Smooth muscle cell (in vitro differentiated cells): Measurements from ENCODE around the gene ZNF831. TPM values are rescaled to one million over a fixed set of nuclear protein-coding genes. Genes with fewer than 3 reads are reported as not detected.

Experiments
- DNase-seq: peaks from one replicate; lab custom pipeline; 2025; ENCODE audit not compliant: unreplicated experiment; lab: John Stamatoyannopoulos, UW
- H2AFZ ChIP-seq: fragments of 200-600 bp; sonication (generic); 2 replicates; pipeline ENCODE4 v1.6.0; 2016; ENCODE audit warnings: antibody characterized with exemption, low read depth, mild to moderate bottlenecking
- H3F3A ChIP-seq: fragments of 200-600 bp; sonication (generic); 2 replicates; pipeline ENCODE4 v1.6.0; 2017; ENCODE audit warnings: antibody characterized with exemption, low read depth
- H3K27ac ChIP-seq: fragments of 200-600 bp; sonication (generic); 2 replicates; pipeline ENCODE4 v1.5.1; 2016; ENCODE audit warnings: low read depth, mild to moderate bottlenecking
- H3K27me3 ChIP-seq: fragments of 200-600 bp; sonication (generic); 2 replicates; pipeline ENCODE4 v1.6.1; 2016; ENCODE audit warnings: low read depth, mild to moderate bottlenecking
- H3K36me3 ChIP-seq: fragments of 200-600 bp; sonication (generic); 2 replicates; pipeline ENCODE4 v1.5.1; 2016; ENCODE audit warnings: low read depth
- H3K4me1 ChIP-seq: fragments of 200-600 bp; sonication (generic); 2 replicates; pipeline ENCODE4 v1.5.1; 2016; ENCODE audit warnings: low read depth
- H3K4me2 ChIP-seq: fragments of 200-600 bp; sonication (generic); 2 replicates; pipeline ENCODE4 v1.6.0; 2016; ENCODE audit warnings: mild to moderate bottlenecking
- H3K4me3 ChIP-seq: fragments of 200-600 bp; sonication (generic); 2 replicates; pipeline ENCODE4 v1.5.1; 2016; ENCODE audit warnings: mild to moderate bottlenecking
- H3K79me2 ChIP-seq: fragments of 200-600 bp; sonication (generic); 2 replicates; pipeline ENCODE4 v1.6.0; 2016; ENCODE audit warnings: low read depth, mild to moderate bottlenecking
- H3K9ac ChIP-seq: fragments of 200-600 bp; sonication (generic); 2 replicates; pipeline ENCODE4 v1.6.0; 2016; ENCODE audit warnings: low read depth
- H3K9me3 ChIP-seq: fragments of 200-600 bp; sonication (generic); replicated peaks from 2 replicates; pipeline ENCODE4 v1.5.1; 2016; ENCODE audit warnings: low read depth
- H4K20me1 ChIP-seq: fragments of 200-600 bp; sonication (generic); 2 replicates; pipeline ENCODE4 v1.6.0; 2016; ENCODE audit warnings: low read depth
- WGBS: methylation state at CpG from one replicate; pipeline ENCODE4 v1.1.7; 2016; ENCODE audit warnings: low lambda C conversion rate; 5-methylcytosine and 5-hydroxymethylcytosine counted together
- polyA plus RNA-seq: library from polyadenylated mRNA; unstranded; fragments of >200 nt; fragmentation: Nextera tagmentation; extraction: Ambion mirVana; gene quantifications from 2 replicates; pipeline ENCODE4 v1.2.1, GENCODE V29; 2016
- total RNA-seq: library from RNA; depleted of rRNA; stranded (reverse); fragments of >200 nt; gene quantifications from 2 replicates; pipeline ENCODE4 v1.2.3, GENCODE V29; 2014
- TF ChIP-seq, protein P1 (sequence below): fragments of 200-600 bp; sonication (generic); IDR thresholded peaks from 2 replicates; pipeline ENCODE4 v1.5.1; 2017; ENCODE audit warnings: borderline replicate concordance, mild to moderate bottlenecking, antibody characterized with exemption; ENCODE audit not compliant: insufficient read depth, poor library complexity, severe bottlenecking

The ZNF831 gene
- total and polyA plus RNA-seq, 2 experiments from 2014 or later, result not detected

DNA sequence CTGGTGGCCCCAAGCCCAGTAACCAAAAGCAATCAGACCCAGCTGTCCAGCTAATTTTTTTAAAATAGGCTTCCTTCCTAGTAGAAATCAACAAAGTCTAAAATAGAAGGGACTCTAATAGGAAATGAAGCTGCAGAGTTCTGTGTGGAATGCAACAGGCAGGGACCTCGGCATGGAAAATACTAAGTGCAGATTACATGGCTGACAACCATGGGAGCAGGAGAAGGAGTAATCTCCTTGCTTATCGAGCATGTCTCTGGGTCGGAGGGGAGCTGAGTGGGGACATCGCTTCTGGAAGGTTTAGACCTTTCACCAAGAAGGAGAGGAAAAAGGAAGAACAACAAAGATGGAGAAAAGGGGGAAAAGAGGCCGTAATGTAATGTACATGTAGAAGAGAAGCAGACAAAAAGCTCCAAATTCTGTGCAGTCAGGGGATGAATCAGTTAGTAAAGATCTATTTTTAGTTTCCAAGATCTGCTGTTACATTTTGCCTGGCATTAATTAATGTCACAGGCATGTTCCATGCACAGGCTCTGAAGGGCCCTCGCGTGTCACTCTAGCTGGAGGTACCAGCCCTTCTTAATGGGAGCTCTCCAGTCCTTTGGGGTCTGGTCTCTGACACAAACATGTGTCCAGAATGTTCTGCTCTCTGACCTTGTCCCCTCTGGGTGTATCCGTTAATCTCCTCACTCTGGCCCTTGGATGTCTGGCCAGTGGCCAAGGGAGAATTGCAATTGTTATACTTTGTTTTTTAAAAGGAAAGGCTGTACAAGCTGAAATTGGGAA lies 16.6 kb upstream of the ZNF831 start:
- DNase-seq, result no peak
- Histone ChIP-seq H3K4me3 (no peak overlapping the region), H3K4me1 (no peaks in the 10 kb centered on the region), H3K4me2 (peak overlapping the region; percentile 7), H3K9me3 (no peaks in the 10 kb centered on the region), H4K20me1 (no peaks in the 10 kb centered on the region), H2AFZ (no peak overlapping the region), H3F3A (no peaks in the 10 kb centered on the region), H3K79me2 (no peaks in the 10 kb centered on the region), H3K27ac (no peak overlapping the region), H3K27me3 (peaks cover 9% of the 10 kb centered on the region), H3K9ac (no peak overlapping the region), H3K36me3 (no peaks in the 10 kb centered on the region)
- TF ChIP-seq, protein P1, sequence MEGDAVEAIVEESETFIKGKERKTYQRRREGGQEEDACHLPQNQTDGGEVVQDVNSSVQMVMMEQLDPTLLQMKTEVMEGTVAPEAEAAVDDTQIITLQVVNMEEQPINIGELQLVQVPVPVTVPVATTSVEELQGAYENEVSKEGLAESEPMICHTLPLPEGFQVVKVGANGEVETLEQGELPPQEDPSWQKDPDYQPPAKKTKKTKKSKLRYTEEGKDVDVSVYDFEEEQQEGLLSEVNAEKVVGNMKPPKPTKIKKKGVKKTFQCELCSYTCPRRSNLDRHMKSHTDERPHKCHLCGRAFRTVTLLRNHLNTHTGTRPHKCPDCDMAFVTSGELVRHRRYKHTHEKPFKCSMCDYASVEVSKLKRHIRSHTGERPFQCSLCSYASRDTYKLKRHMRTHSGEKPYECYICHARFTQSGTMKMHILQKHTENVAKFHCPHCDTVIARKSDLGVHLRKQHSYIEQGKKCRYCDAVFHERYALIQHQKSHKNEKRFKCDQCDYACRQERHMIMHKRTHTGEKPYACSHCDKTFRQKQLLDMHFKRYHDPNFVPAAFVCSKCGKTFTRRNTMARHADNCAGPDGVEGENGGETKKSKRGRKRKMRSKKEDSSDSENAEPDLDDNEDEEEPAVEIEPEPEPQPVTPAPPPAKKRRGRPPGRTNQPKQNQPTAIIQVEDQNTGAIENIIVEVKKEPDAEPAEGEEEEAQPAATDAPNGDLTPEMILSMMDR, result no peak
- WGBS, result 87% methylated on average over 8 of the region's 8 CpGs

DNA sequence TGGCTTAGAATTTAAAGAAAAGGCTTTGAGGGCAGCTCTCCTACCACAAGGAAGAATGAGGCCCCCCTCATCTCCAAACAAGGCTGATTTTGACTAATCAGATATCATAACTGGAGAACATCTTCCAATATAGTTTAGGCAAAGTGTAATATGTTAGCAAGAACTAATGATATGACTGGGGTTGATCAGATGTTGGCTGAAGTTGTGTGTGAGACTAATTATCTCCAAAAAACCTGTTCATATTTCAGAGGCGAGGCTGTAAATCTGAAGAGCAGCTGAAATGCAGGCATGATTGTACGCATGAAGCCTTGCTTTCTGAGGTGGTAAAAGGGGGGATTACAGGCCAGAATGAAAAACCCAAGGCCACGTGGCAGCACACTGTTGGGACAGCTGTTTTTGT lies 16.0 kb upstream of the ZNF831 start:
- Histone ChIP-seq H3K4me2 (no peak overlapping the region), H3K4me3 (no peak overlapping the region), H3K27ac (no peak overlapping the region), H3K36me3 (no peaks in the 10 kb centered on the region), H2AFZ (no peak overlapping the region), H3F3A (no peaks in the 10 kb centered on the region), H3K9ac (no peak overlapping the region), H3K27me3 (peaks cover 9% of the 10 kb centered on the region), H3K4me1 (no peaks in the 10 kb centered on the region), H3K9me3 (no peaks in the 10 kb centered on the region), H3K79me2 (no peaks in the 10 kb centered on the region), H4K20me1 (no peaks in the 10 kb centered on the region)
- no peak for DNase-seq
- 91% methylated on average over 3 of the region's 3 CpGs for WGBS
- TF ChIP-seq, protein P1, result no peak

DNA sequence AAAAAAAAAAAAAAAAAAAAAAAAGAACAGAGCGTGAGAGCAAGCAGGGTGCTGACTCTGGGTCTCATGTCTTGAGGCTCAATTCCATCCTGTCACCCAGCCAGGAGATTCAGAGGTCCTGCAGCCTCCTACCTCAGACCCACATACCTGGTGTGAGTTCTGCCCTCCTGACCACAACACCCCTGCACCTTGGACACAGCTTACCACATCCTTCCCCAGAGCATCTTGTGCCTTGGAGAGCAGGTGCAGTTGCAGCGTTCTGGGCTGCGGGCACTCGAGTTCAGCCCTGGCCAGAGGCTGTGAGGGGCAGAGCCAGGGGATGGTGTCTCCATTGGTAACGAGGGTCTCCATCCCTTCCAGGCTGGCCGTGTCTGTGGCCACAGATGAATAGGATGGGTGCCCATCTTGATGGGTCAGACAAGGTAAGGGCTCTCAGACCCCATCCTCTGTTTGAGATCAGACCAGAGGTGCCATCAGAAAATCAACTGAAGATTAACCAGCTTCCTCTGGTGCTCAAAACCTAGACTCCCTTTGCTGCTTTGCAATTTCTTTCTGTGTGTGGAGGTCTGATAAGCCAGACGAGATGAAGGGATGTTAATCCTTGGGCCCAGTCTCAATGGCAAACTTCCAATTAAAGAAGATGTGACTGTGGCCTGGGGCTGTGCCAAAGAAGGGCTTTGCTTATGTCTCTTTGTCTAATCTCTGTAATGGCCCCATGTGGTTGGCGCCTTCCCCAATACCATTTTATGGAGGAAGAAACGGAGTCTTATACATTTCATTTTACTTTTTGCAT lies 14.7 kb upstream of the ZNF831 start:
- 89% methylated on average over 9 of the region's 9 CpGs for WGBS
- no peak overlapping the region for H3K27ac ChIP-seq
- no peaks in the 10 kb centered on the region for H3K36me3 ChIP-seq
- no peak overlapping the region for H2AFZ ChIP-seq
- H3F3A ChIP-seq, result no peaks in the 10 kb centered on the region
- no peaks in the 10 kb centered on the region for H4K20me1 ChIP-seq
- peaks cover 9% of the 10 kb centered on the region for H3K27me3 ChIP-seq
- no peaks in the 10 kb centered on the region for H3K79me2 ChIP-seq
- H3K4me2 ChIP-seq, result no peak overlapping the region
- no peak overlapping the region for H3K9ac ChIP-seq
- no peak for DNase-seq
- TF ChIP-seq, protein P1, result no peak
- H3K4me3 ChIP-seq, result no peak overlapping the region
- no peaks in the 10 kb centered on the region for H3K4me1 ChIP-seq
- no peaks in the 10 kb centered on the region for H3K9me3 ChIP-seq
